ENCODE measurements around the gene SMG9. TPM values are rescaled to one million over a fixed set of nuclear protein-coding genes. Genes with fewer than 3 reads are reported as not detected.

SMG9 gene
- total RNA-seq, 1 experiment from 2014 or later, result 52.2 TPM

DNA sequence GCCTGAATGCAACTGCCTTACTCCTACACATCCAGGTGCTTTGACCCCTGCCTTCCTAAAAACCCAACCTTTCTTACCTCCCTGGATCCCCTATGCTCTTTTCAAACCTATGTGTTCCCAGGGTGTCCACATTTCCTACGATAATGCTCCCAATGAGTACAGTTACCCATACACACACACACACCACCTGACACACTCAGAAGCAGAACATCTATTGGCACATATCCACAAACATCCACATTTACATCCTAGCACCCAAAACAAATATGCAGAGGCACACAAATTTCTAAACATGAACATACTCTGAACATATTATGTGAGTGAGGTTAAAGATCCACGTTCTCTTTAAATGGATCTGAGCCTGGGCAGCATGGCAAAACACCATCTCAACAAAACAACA lies 62.4 kb downstream of the SMG9 start:
- no peak overlapping the region for H3K18ac ChIP-seq (ENCODE audit: insufficient read length, low read depth, low read length)
- H3K4me1 ChIP-seq (ENCODE audit: insufficient read depth, low read length), result no peaks in the 10 kb centered on the region; the same call in 1 of the 2 replicates
- DNase-seq, result no peak
- Mint-ChIP-seq H3K4me1 (peaks cover 2 to 8% of the 10 kb centered on the region in 2 experiments; a peak in 3 of 4 replicates), H3K27ac (no peak overlapping the region), H3K27me3 (ENCODE audit: low read depth) (peaks cover 34% of the 10 kb centered on the region), H3K36me3 (ENCODE audit: insufficient read depth in 1 of 3, low read depth in 3 of 3) (peaks cover 0 to 2% (median 0%) of the 10 kb centered on the region in 3 experiments; a peak in 1 of 7 replicates), H3K4me3 (no peak overlapping the region; a peak in 1 of 5 replicates), H3K9me3 (peaks cover 6 to 24% of the 10 kb centered on the region in 2 experiments; a peak in 4 of 5 replicates)
- H4K5ac ChIP-seq (ENCODE audit: insufficient read length, low read depth, low read length), result no peak overlapping the region
- H4K20me1 ChIP-seq (ENCODE audit: control insufficient read depth, insufficient read depth, insufficient read length), result no peaks in the 10 kb centered on the region
- H2BK5ac ChIP-seq (ENCODE audit: insufficient read length, low read length), result no peak overlapping the region
- H3K79me2 ChIP-seq (ENCODE audit: insufficient read depth, low read length), result no peaks in the 10 kb centered on the region
- H3K23ac ChIP-seq (ENCODE audit: insufficient read length, low read depth, low read length), result no peak overlapping the region
- no peak overlapping the region for H3T11ph ChIP-seq (ENCODE audit: low read length)
- no peak overlapping the region for H3K14ac ChIP-seq (ENCODE audit: insufficient read depth, low read length)
- H4K91ac ChIP-seq (ENCODE audit: insufficient read length, low read depth, low read length), result no peak overlapping the region
- TF ChIP-seq, protein P1, sequence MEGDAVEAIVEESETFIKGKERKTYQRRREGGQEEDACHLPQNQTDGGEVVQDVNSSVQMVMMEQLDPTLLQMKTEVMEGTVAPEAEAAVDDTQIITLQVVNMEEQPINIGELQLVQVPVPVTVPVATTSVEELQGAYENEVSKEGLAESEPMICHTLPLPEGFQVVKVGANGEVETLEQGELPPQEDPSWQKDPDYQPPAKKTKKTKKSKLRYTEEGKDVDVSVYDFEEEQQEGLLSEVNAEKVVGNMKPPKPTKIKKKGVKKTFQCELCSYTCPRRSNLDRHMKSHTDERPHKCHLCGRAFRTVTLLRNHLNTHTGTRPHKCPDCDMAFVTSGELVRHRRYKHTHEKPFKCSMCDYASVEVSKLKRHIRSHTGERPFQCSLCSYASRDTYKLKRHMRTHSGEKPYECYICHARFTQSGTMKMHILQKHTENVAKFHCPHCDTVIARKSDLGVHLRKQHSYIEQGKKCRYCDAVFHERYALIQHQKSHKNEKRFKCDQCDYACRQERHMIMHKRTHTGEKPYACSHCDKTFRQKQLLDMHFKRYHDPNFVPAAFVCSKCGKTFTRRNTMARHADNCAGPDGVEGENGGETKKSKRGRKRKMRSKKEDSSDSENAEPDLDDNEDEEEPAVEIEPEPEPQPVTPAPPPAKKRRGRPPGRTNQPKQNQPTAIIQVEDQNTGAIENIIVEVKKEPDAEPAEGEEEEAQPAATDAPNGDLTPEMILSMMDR (conservative IDR thresholded peaks at IDR 0.05), result no peak
- H2BK12ac ChIP-seq (ENCODE audit: insufficient read length, low read depth, low read length), result no peak overlapping the region
- no peaks in the 10 kb centered on the region for H3K27me3 ChIP-seq (ENCODE audit: insufficient read depth, low read length)
- no peak overlapping the region for H2BK15ac ChIP-seq (ENCODE audit: low read depth, low read length)
- no peaks in the 10 kb centered on the region for H3K9me3 ChIP-seq (ENCODE audit: control insufficient read depth, low read depth, low read length)
- H3K27ac ChIP-seq (ENCODE audit: insufficient read length, low read depth, low read length), result no peak overlapping the region
- H2AK5ac ChIP-seq (ENCODE audit: insufficient read length, low read length), result no peak overlapping the region
- H3K79me1 ChIP-seq (ENCODE audit: insufficient read depth, low read depth, low read length, poor library complexity, severe bottlenecking), result no peaks in the 10 kb centered on the region
- H3K4ac ChIP-seq (ENCODE audit: low read depth, low read length), result no peak overlapping the region
- no peaks in the 10 kb centered on the region for H3K23me2 ChIP-seq (ENCODE audit: insufficient read length, low read depth, low read length, poor library complexity, severe bottlenecking)
- no CpG with 5 or more reads among the region's 2 CpGs for WGBS (ENCODE audit: extremely low coverage, insufficient read length, low lambda C conversion rate)
- no peak overlapping the region for H3K9ac ChIP-seq (ENCODE audit: extremely low read depth, insufficient read length, low read length)
- H2BK120ac ChIP-seq (ENCODE audit: low read depth, low read length, poor library complexity, severe bottlenecking), result no peak overlapping the region
- H2AFZ ChIP-seq (ENCODE audit: low read length), result no peak overlapping the region
- H3K56ac ChIP-seq (ENCODE audit: insufficient read length, low read depth, low read length), result no peak overlapping the region
- H2BK20ac ChIP-seq (ENCODE audit: low read depth, low read length, poor library complexity, severe bottlenecking), result no peak overlapping the region
- no peak overlapping the region for H3K4me2 ChIP-seq (ENCODE audit: insufficient read depth, insufficient read length, low read length)
- H4K8ac ChIP-seq (replicated peaks; ENCODE audit: insufficient read length, low read depth, low read length), result no peak overlapping the region

Measured in H9 (cell line).